NCI-H2029 treated with DMSO at 0.1 percent for 48 hours (cell line): Measurements from ENCODE around the gene IL36A.

Experiments
- DNase-seq: peaks from one replicate; lab custom pipeline; 2025; lab: John Stamatoyannopoulos, UW

Gene IL36A

DNA sequence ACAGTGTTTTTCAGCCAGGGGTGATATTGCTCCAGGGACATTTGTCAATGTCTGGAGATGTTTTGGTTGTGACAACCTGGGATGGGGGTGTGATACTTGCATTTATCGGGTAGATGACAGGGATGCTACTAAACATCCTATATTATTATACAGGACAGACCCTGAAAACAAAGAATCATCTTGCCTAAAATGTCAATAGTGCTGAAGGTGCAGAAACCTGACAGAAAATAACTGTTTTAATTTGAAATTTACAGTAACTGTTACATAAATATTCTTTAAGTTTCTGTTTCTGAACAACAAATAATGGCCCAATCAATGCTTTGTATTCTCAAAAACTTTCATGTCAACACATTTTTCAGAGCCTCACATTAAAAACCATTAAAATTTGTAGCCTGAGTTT is 2.0 kb downstream of the IL36A start:
- no peak for DNase-seq

DNA sequence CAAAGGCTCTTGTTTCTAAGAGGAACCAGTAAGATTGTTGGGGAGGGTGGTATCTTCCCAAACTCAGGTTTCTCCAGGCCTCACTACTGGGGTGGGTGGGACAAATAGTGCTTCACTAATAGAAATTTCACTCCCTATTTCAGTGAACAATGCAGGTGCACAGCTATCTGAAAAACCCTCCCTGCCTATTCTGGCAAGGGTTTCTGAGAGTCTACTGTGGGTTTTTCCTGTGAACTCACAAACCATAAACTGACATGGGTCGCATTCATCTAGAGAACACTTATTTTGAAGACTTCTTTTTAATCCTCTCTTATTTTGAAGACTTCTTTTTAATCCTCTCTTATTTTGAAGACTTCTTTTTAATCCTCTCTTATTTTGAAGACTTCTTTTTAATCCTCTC is 4.4 kb downstream of the IL36A start:
- DNase-seq, result no peak

- no peak for DNase-seq
Measured at GRCh38 chr2:113010088-113010487, 4.8 kb downstream of the IL36A start.

GRCh38 chr2:113011108-113011507 is 5.8 kb downstream of the IL36A start:
- no peak for DNase-seq

- DNase-seq, result no peak
Measured at GRCh38 chr2:113012436-113013335, 7.4 kb downstream of the IL36A start.

DNA sequence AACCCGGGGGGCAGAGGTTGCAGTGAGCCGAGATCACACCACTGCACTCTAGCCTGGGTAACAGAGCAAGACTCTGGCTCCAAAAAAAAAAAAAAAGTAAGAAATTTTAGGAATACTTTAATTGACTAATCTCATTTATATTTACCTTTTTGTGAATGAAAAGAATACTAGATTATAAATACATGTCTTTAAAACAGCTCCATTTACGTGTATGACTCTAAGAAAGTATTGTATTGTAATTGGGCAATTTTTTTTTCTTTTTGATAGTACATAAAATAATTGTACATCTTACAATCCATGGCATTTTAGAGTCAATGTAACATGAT is 8.0 kb downstream of the IL36A start:
- no peak for DNase-seq

DNA sequence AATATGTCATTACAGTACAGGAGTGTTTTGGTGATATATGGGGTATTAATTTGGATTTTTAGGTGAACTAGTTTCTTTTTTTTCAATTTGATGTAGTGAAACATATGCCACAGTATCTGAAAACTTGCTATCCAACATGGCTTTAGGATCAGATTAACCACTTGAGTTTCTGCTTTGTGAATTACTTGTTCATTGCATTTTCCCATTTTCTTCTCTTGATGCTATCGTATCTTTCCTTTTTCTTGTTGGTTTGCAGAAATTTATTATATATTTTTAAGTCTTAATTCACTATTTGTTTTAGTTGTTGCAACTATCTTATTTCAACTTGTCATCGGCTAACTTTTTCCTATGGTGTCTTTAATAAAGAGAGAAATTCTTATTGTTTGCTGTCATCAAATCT is 8.8 kb downstream of the IL36A start:
- DNase-seq, result no peak

- DNase-seq, result no peak
Measured at GRCh38 chr2:113015042-113015441, 9.8 kb downstream of the IL36A start.

DNA sequence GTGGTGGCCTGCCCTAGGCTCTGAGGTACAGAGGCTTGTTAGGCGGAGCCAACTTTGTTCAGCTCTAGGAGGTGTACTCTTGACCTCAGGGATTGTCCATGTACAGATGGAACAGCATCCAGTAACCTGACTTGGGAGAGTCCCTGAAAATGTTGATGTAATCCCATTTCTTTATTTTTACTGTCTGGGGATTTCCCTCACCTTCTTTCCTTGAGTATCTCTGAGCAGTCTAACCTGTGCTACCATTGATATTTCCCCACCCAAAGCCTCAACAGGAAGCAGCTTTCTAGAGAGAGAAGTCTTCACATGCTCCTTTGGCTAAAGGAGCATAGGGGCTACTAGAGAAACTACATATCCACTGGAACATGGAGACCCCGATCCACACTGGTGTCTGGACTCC is 10.4 kb downstream of the IL36A start:
- no peak for DNase-seq

DNA sequence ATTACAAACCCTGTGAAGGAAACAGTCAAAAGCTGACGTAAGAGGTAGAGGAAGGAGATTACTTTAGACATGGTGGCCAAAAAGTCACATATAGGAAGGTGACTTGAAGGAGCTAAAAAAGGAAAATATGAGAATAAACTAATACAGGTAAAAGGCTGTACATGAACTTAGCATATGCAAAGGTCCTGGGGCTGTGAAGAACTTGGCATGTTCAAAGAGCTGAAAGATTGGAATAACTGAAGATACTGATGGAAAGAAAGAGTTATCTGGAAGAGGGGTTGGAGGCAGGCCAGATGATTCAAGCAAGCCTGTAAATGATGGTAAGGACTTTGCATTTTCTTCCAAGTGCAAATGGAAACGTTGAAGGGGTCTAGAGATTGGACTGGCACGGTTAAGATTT is 13.2 kb downstream of the IL36A start:
- DNase-seq, result no peak

- no peak for DNase-seq
Measured at GRCh38 chr2:113021312-113021711, 16.1 kb downstream of the IL36A start.

- DNase-seq, result no peak
Measured at GRCh38 chr2:113024764-113025163, 19.5 kb downstream of the IL36A start.

DNA sequence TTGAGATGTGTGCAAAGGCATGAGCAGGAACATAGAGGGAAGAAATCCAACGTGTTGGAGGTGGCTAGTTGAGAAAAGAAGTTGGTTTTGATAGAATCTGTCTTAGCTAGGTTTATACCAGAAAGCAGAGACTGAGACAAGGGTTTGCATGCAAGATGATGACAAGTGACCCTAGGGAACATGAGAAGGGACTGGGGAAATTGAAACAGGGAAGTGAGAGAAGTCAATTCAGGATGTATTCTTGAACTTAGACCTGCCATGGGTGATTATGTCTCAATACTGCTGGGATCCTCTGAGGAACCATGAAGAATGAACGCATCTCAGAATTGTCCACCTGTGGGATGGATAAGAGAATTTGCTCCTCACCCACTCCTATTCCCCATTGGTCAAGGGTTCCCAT is 20.5 kb downstream of the IL36A start:
- no peak for DNase-seq

- no peak for DNase-seq
Measured at GRCh38 chr2:113027691-113028090, 22.4 kb downstream of the IL36A start.

GRCh38 chr2:113028112-113028511 is 22.9 kb downstream of the IL36A start:
- no peak for DNase-seq

- DNase-seq, result no peak
Measured at GRCh38 chr2:113032737-113033136, 27.5 kb downstream of the IL36A start.

DNA sequence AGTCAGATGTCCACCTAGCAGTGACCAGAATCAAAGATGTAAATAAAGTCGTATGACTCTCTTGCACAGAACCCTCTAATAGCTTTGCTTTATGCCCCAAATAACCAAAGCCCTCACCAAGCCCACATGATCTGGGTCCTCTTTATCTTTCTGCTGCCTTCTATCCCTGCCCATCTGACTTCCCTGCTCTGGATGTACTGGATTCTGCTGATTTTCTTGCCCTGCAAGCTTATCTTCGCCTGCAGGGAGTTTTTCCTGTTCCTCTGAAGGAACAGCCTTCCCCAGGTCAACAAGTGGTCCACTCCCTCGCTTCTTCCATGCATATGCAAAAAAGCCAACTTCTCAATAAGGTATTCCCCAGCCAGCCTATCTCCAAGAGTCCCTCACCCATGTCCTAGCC is 28.8 kb downstream of the IL36A start:
- no peak for DNase-seq

GRCh38 chr2:113036763-113037162 is 31.5 kb downstream of the IL36A start:
- no peak for DNase-seq

DNA sequence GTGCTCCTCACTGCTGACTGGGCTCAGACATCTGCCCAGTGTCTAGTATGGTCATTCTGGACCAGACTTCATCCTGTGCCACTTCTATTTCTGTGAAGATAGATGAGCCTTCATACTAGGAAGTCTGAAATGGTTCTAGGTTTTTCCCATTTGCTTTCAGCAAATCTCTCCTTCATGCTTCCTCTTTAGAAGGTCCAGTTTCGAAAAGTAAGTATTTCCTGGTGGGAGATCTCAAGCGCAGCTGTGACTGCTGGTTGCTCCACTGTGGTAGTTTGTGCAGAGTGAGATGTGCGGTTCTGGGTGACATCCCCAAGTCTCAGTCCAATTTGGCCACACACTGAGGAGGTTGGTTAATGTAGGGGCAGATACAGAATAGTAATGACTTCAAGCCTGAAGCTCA is 33.0 kb downstream of the IL36A start:
- DNase-seq, result no peak

GRCh38 chr2:113039158-113039557 is 33.9 kb downstream of the IL36A start:
- DNase-seq, result no peak

DNA sequence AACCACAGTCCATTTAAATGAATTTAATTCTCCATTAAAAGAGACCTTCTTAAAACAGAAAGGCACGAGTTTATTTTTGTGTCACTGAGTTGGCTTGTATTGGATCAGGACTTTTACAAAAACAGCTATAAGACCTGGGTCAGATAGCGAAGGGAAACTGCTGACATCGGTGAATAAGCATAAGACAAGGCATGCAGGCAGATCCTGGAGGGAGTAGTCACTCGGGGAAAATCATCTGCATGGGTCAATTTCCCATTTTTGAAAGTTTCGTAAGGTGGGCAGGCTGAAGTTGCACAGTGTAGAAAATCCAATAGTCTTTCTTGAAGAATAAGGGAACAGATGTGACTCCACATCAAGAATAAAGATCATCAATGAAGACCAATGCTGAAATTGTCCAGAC is 34.5 kb downstream of the IL36A start:
- DNase-seq, result no peak

DNA sequence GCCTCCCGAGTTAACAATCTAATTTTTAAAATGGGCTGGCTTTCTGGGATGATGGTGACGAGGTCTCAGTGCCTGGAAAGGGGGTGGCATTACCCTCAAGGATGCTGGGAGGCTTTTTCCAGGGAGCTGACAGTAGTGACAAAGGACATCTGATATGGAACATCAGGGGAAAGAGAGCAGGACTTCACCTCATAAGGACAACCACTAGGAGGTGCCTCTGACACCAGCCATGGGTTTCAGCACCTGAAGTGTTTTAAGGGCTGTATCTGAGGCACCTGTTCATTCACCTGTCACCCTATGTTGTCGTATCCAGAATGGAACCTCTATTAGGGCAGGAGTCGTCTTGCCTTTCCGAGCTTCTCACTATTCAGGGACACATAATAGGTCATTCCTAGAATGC is 36.6 kb downstream of the IL36A start:
- no peak for DNase-seq

- DNase-seq, result no peak
Measured at GRCh38 chr2:113046465-113046864, 41.2 kb downstream of the IL36A start.
